Caco-2 (cell line): ENCODE measurements around the gene KRT16. TPM values are rescaled to one million over a fixed set of nuclear protein-coding genes. Genes with fewer than 3 reads are reported as not detected.

Source experiments
- BruUV-seq: library from RNA; stranded (reverse); fragments of 400-500 nt; replicated peaks from 2 replicates; lab custom pipeline; 2021; lab: Mats Ljungman, UMichigan
- CTCF ChIA-PET: fragments of 300-600 bp; sonication (Branson Sonifier 250); formaldehyde crosslinking; loops from one replicate; lab custom pipeline; 2022; ENCODE audit warnings: antibody characterized with exemption; lab: Charles Lee
- POLR2A ChIA-PET: fragments of 300-600 bp; sonication (Branson Sonifier 250); formaldehyde crosslinking; loops from one replicate; lab custom pipeline; 2022; ENCODE audit warnings: antibody characterized with exemption; lab: Charles Lee
- DNase-seq, 2 experiments: peaks; one replicate each; pipeline versions ENCODE4 v3.0.0 to v3.0.0-alpha.2; 2020 to 2022
- H3K27me3 ChIP-seq: replicated peaks from 2 replicates; pipeline ENCODE4 v1.6.0; 2011; ENCODE audit warnings: low read length; ENCODE audit not compliant: control insufficient read depth, insufficient read depth
- H3K36me3 ChIP-seq: 2 replicates; pipeline ENCODE4 v1.5.1; 2011; ENCODE audit warnings: low read length; ENCODE audit not compliant: control insufficient read depth, insufficient read depth
- H3K4me1 ChIP-seq: fragments of 250-450 bp; sonication (Bioruptor Pico); 2 replicates; pipeline ENCODE4 v1.5.1; 2020; ENCODE audit warnings: mild to moderate bottlenecking
- H3K4me3 ChIP-seq: 2 replicates; pipeline ENCODE4 v1.5.1; 2011; ENCODE audit warnings: low read depth, mild to moderate bottlenecking, control low read depth, low read length
- H3K9me3 ChIP-seq: fragments of 250-450 bp; sonication (Bioruptor Pico); 2 replicates; pipeline ENCODE4 v1.5.1; 2020; ENCODE audit warnings: mild to moderate bottlenecking, moderate library complexity
- H3K27ac Mint-ChIP-seq: one replicate; pipeline ENCODE4 v1.8.0; 2022; ENCODE audit warnings: mixed read lengths; ENCODE audit not compliant: unreplicated experiment
- H3K27me3 Mint-ChIP-seq: one replicate; pipeline ENCODE4 v1.8.0; 2022; ENCODE audit warnings: mixed read lengths; ENCODE audit not compliant: insufficient read depth, unreplicated experiment
- H3K36me3 Mint-ChIP-seq: one replicate; pipeline ENCODE4 v1.8.0; 2022; ENCODE audit warnings: mild to moderate bottlenecking, mixed read lengths; ENCODE audit not compliant: insufficient read depth, unreplicated experiment
- H3K4me1 Mint-ChIP-seq: one replicate; pipeline ENCODE4 v1.8.0; 2022; ENCODE audit warnings: low read depth, mixed read lengths; ENCODE audit not compliant: unreplicated experiment
- H3K4me3 Mint-ChIP-seq: one replicate; pipeline ENCODE4 v1.8.0; 2022; ENCODE audit warnings: mild to moderate bottlenecking, moderate library complexity, mixed read lengths; ENCODE audit not compliant: unreplicated experiment
- H3K9me3 Mint-ChIP-seq: one replicate; pipeline ENCODE4 v1.8.0; 2022; ENCODE audit warnings: mixed read lengths; ENCODE audit not compliant: unreplicated experiment
- CTCF ChIP-seq, 2 experiments: fragments of 200-600 bp in 1 of 2; IDR thresholded peaks; 1 replicate in 1 of 2; 2 replicates in 1 of 2; pipeline versions ENCODE4 v1.5.1 to v1.8.0; 2011 to 2022; ENCODE audit warnings: antibody characterized with exemption in 1 of 2, control low read depth in 1 of 2, inconsistent platforms in 1 of 2, low read depth in 1 of 2, low read length in 1 of 2, mild to moderate bottlenecking in 1 of 2, moderate library complexity in 1 of 2; ENCODE audit not compliant: insufficient read depth in 1 of 2, severe bottlenecking in 1 of 2, unreplicated experiment in 1 of 2
- intact Hi-C: fragments of 100-400 bp; cut with micrococcal nuclease; formaldehyde crosslinking; loops from one replicate; pipeline ENCODE4 v1.10.0; 2022; ENCODE audit not compliant: unreplicated experiment
- total RNA-seq: library from RNA; stranded (reverse); gene quantifications from 2 replicates; pipeline ENCODE4 v1.2.3, GENCODE V29; 2022

KRT16 gene
- total RNA-seq, 1 experiment from 2014 or later: not detected

DNA sequence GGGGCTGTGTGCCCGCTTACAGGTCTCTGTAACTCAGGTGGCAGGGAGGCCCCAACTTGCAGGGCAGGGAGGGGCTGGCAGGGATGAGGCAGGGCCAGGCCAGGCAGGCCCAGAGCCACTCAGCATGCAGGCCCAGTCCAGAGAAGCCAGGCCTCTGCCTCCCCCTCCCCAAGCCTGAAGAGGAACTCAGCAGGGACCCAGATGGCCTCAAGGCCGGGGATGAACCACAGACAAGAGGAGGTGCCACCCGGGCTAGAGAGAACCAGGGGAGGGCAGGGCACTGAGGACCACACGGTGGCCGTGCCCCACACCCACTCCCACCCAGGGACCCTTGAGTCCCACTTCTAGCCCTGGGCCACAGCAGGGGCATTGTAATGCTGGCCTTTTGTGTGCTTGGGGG, 46.3 kb upstream of the KRT16 start:
- Mint-ChIP-seq H3K4me3 (no peak overlapping the region), H3K36me3 (peaks cover 6% of the 10 kb centered on the region), H3K4me1 (no peaks in the 10 kb centered on the region), H3K27ac (no peak overlapping the region), H3K9me3 (no peaks in the 10 kb centered on the region), H3K27me3 (no peaks in the 10 kb centered on the region)
- H3K4me1 ChIP-seq: peaks cover 19% of the 10 kb centered on the region
- no TSS peak for BruUV-seq
- H3K9me3 ChIP-seq: no peaks in the 10 kb centered on the region
- H3K36me3 ChIP-seq: no peaks in the 10 kb centered on the region
- no peak overlapping the region for H3K4me3 ChIP-seq
- DNase-seq: no peak
- CTCF ChIA-PET: interaction anchor here (1.0 kb wide), 1 partner anchor 10 kb away, joined by 3 read pairs; no protein-coding TSS in a partner anchor
- intact Hi-C loops: no loop called here
- POLR2A ChIA-PET: no interaction called here
- no peak for TF ChIP-seq CTCF (IDR thresholded peaks at IDR 0.05; ENCODE audit: insufficient read depth in 1 of 2, low read depth in 1 of 2, low read length in 1 of 2, severe bottlenecking in 1 of 2, unreplicated experiment in 1 of 2)
- no peaks in the 10 kb centered on the region for H3K27me3 ChIP-seq

- H3K27me3 ChIP-seq: no peaks in the 10 kb centered on the region
- Mint-ChIP-seq H3K27me3 (no peaks in the 10 kb centered on the region), H3K4me3 (no peak overlapping the region), H3K4me1 (no peaks in the 10 kb centered on the region), H3K9me3 (no peaks in the 10 kb centered on the region), H3K36me3 (peaks cover 6% of the 10 kb centered on the region), H3K27ac (no peak overlapping the region)
- peaks cover 23% of the 10 kb centered on the region for H3K4me1 ChIP-seq
- BruUV-seq: no TSS peak
- no peak for TF ChIP-seq CTCF (IDR thresholded peaks at IDR 0.05; ENCODE audit: insufficient read depth in 1 of 2, low read depth in 1 of 2, low read length in 1 of 2, severe bottlenecking in 1 of 2, unreplicated experiment in 1 of 2)
- intact Hi-C loops: no loop called here
- H3K36me3 ChIP-seq: no peaks in the 10 kb centered on the region
- H3K9me3 ChIP-seq: no peaks in the 10 kb centered on the region
- DNase-seq: no peak
- no peak overlapping the region for H3K4me3 ChIP-seq
- ChIA-PET POLR2A (no interaction called here), CTCF (interaction anchor here (0.8 to 1.0 kb wide), 2 partner anchors 9 to 109 kb away, joined by 3 read pairs; no protein-coding TSS in a partner anchor)
Observed at GRCh38 chr17:41657936-41658335, 45.4 kb upstream of the KRT16 start.

- Mint-ChIP-seq H3K4me1 (peaks cover under 1% of the 10 kb centered on the region), H3K27me3 (no peaks in the 10 kb centered on the region), H3K36me3 (peaks cover 6% of the 10 kb centered on the region), H3K9me3 (no peaks in the 10 kb centered on the region), H3K27ac (no peak overlapping the region), H3K4me3 (no peak overlapping the region)
- no TSS peak for BruUV-seq
- intact Hi-C loops: no loop called here
- no peak for DNase-seq
- H3K4me3 ChIP-seq: no peak overlapping the region
- no peaks in the 10 kb centered on the region for H3K9me3 ChIP-seq
- ChIA-PET CTCF (interaction anchor here (0.6 to 0.8 kb wide), 2 partner anchors 36 to 109 kb away, joined by 3 to 5 read pairs; no protein-coding TSS in a partner anchor), POLR2A (no interaction called here)
- no peaks in the 10 kb centered on the region for H3K27me3 ChIP-seq
- H3K4me1 ChIP-seq: peaks cover 23% of the 10 kb centered on the region
- H3K36me3 ChIP-seq: no peaks in the 10 kb centered on the region
- TF ChIP-seq CTCF (IDR thresholded peaks at IDR 0.05; ENCODE audit: insufficient read depth in 1 of 2, low read depth in 1 of 2, low read length in 1 of 2, severe bottlenecking in 1 of 2, unreplicated experiment in 1 of 2): no peak
Observed at GRCh38 chr17:41657176-41657754, 44.7 kb upstream of the KRT16 start.
